ENCODE results near the gene KDM2A.

KDM2A gene

GRCh38 chr11:67082071-67082791 is 36.8 kb upstream of the KDM2A start:
- TF ChIP-seq, protein P1, sequence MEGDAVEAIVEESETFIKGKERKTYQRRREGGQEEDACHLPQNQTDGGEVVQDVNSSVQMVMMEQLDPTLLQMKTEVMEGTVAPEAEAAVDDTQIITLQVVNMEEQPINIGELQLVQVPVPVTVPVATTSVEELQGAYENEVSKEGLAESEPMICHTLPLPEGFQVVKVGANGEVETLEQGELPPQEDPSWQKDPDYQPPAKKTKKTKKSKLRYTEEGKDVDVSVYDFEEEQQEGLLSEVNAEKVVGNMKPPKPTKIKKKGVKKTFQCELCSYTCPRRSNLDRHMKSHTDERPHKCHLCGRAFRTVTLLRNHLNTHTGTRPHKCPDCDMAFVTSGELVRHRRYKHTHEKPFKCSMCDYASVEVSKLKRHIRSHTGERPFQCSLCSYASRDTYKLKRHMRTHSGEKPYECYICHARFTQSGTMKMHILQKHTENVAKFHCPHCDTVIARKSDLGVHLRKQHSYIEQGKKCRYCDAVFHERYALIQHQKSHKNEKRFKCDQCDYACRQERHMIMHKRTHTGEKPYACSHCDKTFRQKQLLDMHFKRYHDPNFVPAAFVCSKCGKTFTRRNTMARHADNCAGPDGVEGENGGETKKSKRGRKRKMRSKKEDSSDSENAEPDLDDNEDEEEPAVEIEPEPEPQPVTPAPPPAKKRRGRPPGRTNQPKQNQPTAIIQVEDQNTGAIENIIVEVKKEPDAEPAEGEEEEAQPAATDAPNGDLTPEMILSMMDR (IDR thresholded peaks at IDR 0.05; ENCODE audit: low read depth, low read length), result peak; percentile 4
- no peak for DNase-seq (ENCODE audit: extremely low read depth, low read depth)

DNA sequence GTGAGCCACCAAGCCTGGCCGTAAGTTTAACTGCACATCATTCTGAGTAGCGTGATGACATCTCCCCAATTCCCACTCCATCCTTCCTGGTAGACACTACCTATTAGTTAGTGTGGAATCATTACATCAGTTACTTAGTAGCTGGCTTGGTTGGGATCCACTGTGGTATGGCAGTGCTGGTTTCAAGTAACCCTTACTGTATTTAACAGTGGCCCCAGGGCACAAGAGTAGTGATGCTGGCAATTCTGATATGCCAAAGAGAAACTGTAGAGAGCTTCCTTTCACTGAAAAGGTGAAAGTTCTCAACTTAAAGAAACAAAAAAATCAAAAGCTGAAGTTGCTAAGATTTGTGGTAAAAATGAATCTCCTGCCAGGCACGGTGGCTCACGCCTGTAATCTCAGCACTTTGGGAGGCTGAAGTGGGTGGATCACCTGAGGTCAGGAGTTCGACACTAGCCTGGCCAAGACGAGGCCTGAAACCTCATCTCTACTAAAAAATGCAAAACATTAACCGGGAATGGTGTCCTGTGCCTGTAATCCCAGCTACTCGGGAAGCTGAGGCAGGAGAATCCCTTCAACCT is 35.2 kb upstream of the KDM2A start:
- no peak for DNase-seq (ENCODE audit: extremely low read depth, low read depth)
- TF ChIP-seq, protein P1 (IDR thresholded peaks at IDR 0.05; ENCODE audit: low read depth, low read length), result no peak

- no peak for DNase-seq (ENCODE audit: extremely low read depth, low read depth)
- TF ChIP-seq, protein P1 (IDR thresholded peaks at IDR 0.05; ENCODE audit: low read depth, low read length), result no peak
Measured at GRCh38 chr11:67085617-67086016, 33.4 kb upstream of the KDM2A start.

- no peak for DNase-seq (ENCODE audit: extremely low read depth, low read depth)
- TF ChIP-seq, protein P1 (IDR thresholded peaks at IDR 0.05; ENCODE audit: low read depth, low read length), result no peak
Measured at GRCh38 chr11:67090717-67091116, 28.3 kb upstream of the KDM2A start.

DNA sequence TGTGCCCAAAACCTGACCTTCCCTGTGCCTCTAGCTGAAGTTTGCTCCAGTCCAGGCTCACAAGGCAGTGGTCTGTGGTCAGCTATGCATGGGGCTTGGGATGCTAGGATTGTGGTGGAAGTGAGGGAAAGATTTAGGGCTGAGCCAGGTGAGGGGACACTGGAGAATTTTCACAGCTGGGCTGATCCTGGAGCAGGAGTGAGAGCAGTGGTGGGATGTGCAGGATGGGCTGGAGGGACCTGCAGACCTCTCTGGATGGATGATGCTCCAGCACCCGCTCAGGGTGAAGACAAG is 23.9 kb upstream of the KDM2A start:
- no peak for DNase-seq (ENCODE audit: extremely low read depth, low read depth)
- TF ChIP-seq, protein P1 (IDR thresholded peaks at IDR 0.05; ENCODE audit: low read depth, low read length), result no peak

GRCh38 chr11:67098799-67099429 is 20.1 kb upstream of the KDM2A start:
- TF ChIP-seq, protein P1 (IDR thresholded peaks at IDR 0.05; ENCODE audit: low read depth, low read length), result no peak
- DNase-seq (ENCODE audit: extremely low read depth, low read depth), result no peak

- no peak for DNase-seq (ENCODE audit: extremely low read depth, low read depth)
- TF ChIP-seq, protein P1 (IDR thresholded peaks at IDR 0.05; ENCODE audit: low read depth, low read length), result no peak
Measured at GRCh38 chr11:67099831-67100324, 19.2 kb upstream of the KDM2A start.

Data from AG09319 (cell line).